ENCODE results near the gene PSEN2.

PSEN2 gene

GRCh38 chr1:226870401-226871279, at the start of gene PSEN2:
Gene PSEN2 (plus strand): TSS chr1:226870616. CDS start chr1:226881908, 11,292 bp downstream.
- H3K4me2 ChIP-seq (ENCODE audit: low read length) = peak within 1 kb of the TSS; percentile 69
- H4K20me1 ChIP-seq (ENCODE audit: insufficient read depth, low read length) = no peaks in the 10 kb centered on the region
- 0 out of 2 replicates have a peak, but pooled peaks cover 17% of the 10 kb centered on the region for H3K27me3 ChIP-seq (ENCODE audit: insufficient read depth, low read length)
- peak within 1 kb of the TSS; percentile 43; the same call in 1 of the 2 replicates for H3K9ac ChIP-seq (ENCODE audit: low read length)
- H3K9me3 ChIP-seq (ENCODE audit: low read length) = 0 out of 2 replicates have a peak, but pooled peaks cover 3% of the 10 kb centered on the region
- no peak within 1 kb of the TSS for H2AFZ ChIP-seq (ENCODE audit: low read length)
- no peaks in the 10 kb centered on the region; the same call in 1 of the 2 replicates for H3K36me3 ChIP-seq (ENCODE audit: insufficient read depth, low read length)
- no peaks in the 10 kb centered on the region for H3K9me2 ChIP-seq (ENCODE audit: low read depth, low read length)
- TF ChIP-seq EZH2 (IDR thresholded peaks at IDR 0.05; ENCODE audit: borderline replicate concordance, low read length) = no peak
- no peak for TF ChIP-seq CTCF (IDR thresholded peaks at IDR 0.05; ENCODE audit: low read length)
- H3F3A ChIP-seq (ENCODE audit: insufficient read depth, low read length) = no peaks in the 10 kb centered on the region
- peaks cover 8% of the 10 kb centered on the region for H3K4me1 ChIP-seq (ENCODE audit: insufficient read depth, low read length, severe bottlenecking)
- H3K4me3 ChIP-seq (ENCODE audit: low read depth, low read length, poor library complexity, severe bottlenecking) = peak within 1 kb of the TSS; percentile 58
- no peak within 1 kb of the TSS for H3K27ac ChIP-seq (ENCODE audit: low read depth, low read length, poor library complexity, severe bottlenecking)
- H3K79me2 ChIP-seq (ENCODE audit: insufficient read depth, low read length) = no peaks in the 10 kb centered on the region

- H3K27ac ChIP-seq (ENCODE audit: low read depth, low read length, poor library complexity, severe bottlenecking) = no peak overlapping the region
- no peak overlapping the region for H3K4me2 ChIP-seq (ENCODE audit: low read length)
- no peak overlapping the region for H3K4me3 ChIP-seq (ENCODE audit: low read depth, low read length, poor library complexity, severe bottlenecking)
- no peaks in the 10 kb centered on the region for H3F3A ChIP-seq (ENCODE audit: insufficient read depth, low read length)
- H3K9me2 ChIP-seq (ENCODE audit: low read depth, low read length) = no peaks in the 10 kb centered on the region
- H3K79me2 ChIP-seq (ENCODE audit: insufficient read depth, low read length) = no peaks in the 10 kb centered on the region
- TF ChIP-seq EZH2 (IDR thresholded peaks at IDR 0.05; ENCODE audit: borderline replicate concordance, low read length) (no peak), CTCF (IDR thresholded peaks at IDR 0.05; ENCODE audit: low read length) (no peak)
- H3K9me3 ChIP-seq (ENCODE audit: low read length) = no peaks in the 10 kb centered on the region
- no peaks in the 10 kb centered on the region for H3K36me3 ChIP-seq (ENCODE audit: insufficient read depth, low read length)
- peaks cover 25% of the 10 kb centered on the region for H3K4me1 ChIP-seq (ENCODE audit: insufficient read depth, low read length, severe bottlenecking)
- H3K27me3 ChIP-seq (ENCODE audit: insufficient read depth, low read length) = peaks cover 4% of the 10 kb centered on the region; the same call in 1 of the 2 replicates
- no peaks in the 10 kb centered on the region for H4K20me1 ChIP-seq (ENCODE audit: insufficient read depth, low read length)
- no peak overlapping the region for H3K9ac ChIP-seq (ENCODE audit: low read length)
- no peak overlapping the region for H2AFZ ChIP-seq (ENCODE audit: low read length)
Measured at GRCh38 chr1:226820941-226821718, 49.3 kb upstream of the PSEN2 start.

GRCh38 chr1:226821719-226822085, 48.7 kb upstream of the PSEN2 start:
- TF ChIP-seq CTCF (IDR thresholded peaks at IDR 0.05; ENCODE audit: low read length) (no peak), EZH2 (IDR thresholded peaks at IDR 0.05; ENCODE audit: borderline replicate concordance, low read length) (no peak)
- Histone ChIP-seq H3K27ac (ENCODE audit: low read depth, low read length, poor library complexity, severe bottlenecking) (no peak overlapping the region), H3K79me2 (ENCODE audit: insufficient read depth, low read length) (no peaks in the 10 kb centered on the region), H3K27me3 (ENCODE audit: insufficient read depth, low read length) (peaks cover 4% of the 10 kb centered on the region; the same call in 1 of the 2 replicates), H3K9me2 (ENCODE audit: low read depth, low read length) (no peaks in the 10 kb centered on the region), H3K4me1 (ENCODE audit: insufficient read depth, low read length, severe bottlenecking) (peaks cover 26% of the 10 kb centered on the region), H3K9ac (ENCODE audit: low read length) (no peak overlapping the region), H3F3A (ENCODE audit: insufficient read depth, low read length) (no peaks in the 10 kb centered on the region), H4K20me1 (ENCODE audit: insufficient read depth, low read length) (no peaks in the 10 kb centered on the region), H3K36me3 (ENCODE audit: insufficient read depth, low read length) (no peaks in the 10 kb centered on the region), H3K4me3 (ENCODE audit: low read depth, low read length, poor library complexity, severe bottlenecking) (no peak overlapping the region), H2AFZ (ENCODE audit: low read length) (no peak overlapping the region), H3K4me2 (ENCODE audit: low read length) (no peak overlapping the region), H3K9me3 (ENCODE audit: low read length) (no peaks in the 10 kb centered on the region)
